Kidney epithelial cell (primary cell): ENCODE data around the gene JAM3. TPM values are rescaled to one million over a fixed set of nuclear protein-coding genes. Genes with fewer than 3 reads are reported as not detected.

Experiments used
- DNase-seq: peaks from one replicate; pipeline ENCODE4 v3.0.0-alpha.2; 2010; ENCODE audit warnings: low read depth
- H3K27me3 ChIP-seq: 2 replicates; pipeline ENCODE4 v1.6.0; 2011; ENCODE audit warnings: low read length; ENCODE audit not compliant: control insufficient read depth, insufficient read depth
- H3K36me3 ChIP-seq: 2 replicates; pipeline ENCODE4 v1.5.1; 2011; ENCODE audit warnings: low read length; ENCODE audit not compliant: control insufficient read depth, insufficient read depth
- H3K4me3 ChIP-seq: 2 replicates; pipeline ENCODE4 v1.5.1; 2011; ENCODE audit warnings: low read depth, mild to moderate bottlenecking, control low read depth, low read length
- CTCF ChIP-seq: IDR thresholded peaks from 2 replicates; pipeline ENCODE4 v1.5.1; 2011; ENCODE audit warnings: mild to moderate bottlenecking, moderate library complexity, low read length, control low read depth, inconsistent platforms; ENCODE audit not compliant: insufficient read depth, poor library complexity, severe bottlenecking
- total RNA-seq: library from RNA; depleted of rRNA; stranded (reverse); fragments of >200 nt; gene quantifications from 2 replicates; pipeline ENCODE4 v1.2.3, GENCODE V29; 2015

The JAM3 gene
- total RNA-seq, 1 donor from 2014 or later, result 28.0 TPM

DNA sequence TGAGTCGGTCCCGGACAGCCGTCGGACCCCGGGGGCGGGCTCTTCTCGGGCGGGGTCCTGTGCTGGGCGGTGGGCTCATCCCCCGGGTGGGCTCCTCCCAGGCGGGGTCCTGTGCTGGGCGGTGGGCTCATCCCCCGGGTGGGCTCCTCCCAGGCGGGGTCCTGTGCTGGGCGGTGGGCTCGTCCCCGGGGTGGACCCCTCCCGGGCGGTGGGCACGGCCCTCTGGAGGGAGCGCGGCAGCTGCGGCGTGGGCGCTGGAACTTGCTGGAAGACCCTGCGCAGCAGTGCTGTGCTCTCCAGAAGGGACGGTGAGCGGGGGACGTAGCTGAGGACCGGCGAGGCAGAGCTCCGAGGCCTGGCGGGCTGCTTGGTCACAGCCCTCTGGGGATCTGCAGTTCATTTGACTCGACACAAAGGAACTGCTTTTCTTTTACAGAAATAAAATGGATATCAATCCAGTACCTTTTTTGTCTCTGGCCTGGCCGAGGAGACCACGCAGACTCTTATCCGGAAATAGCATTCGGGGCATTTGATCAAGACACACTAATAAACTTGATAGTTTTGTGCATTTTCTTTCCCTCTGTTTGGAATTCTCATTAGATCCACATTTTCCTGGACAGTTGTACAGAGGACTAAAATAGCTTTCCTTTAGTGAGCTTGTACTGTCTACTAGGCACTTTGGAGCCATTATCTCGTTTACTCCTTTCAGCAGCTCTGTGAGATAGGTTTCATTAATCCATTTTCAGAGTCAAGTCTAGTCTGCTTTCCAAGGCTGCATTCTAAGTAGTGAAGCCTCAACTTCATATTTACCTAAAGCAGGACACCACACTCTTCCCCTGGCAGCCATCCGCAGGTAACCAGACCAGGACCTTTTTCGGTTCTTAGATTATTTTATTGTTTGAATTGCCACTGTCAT lies 812 bp downstream of the JAM3 start:
- no peak for TF ChIP-seq CTCF
- peaks cover 6% of the 10 kb centered on the region for H3K27me3 ChIP-seq
- H3K36me3 ChIP-seq, result no peaks in the 10 kb centered on the region
- DNase-seq, result no peak
- H3K4me3 ChIP-seq, result peak overlapping the region; percentile 90

DNA sequence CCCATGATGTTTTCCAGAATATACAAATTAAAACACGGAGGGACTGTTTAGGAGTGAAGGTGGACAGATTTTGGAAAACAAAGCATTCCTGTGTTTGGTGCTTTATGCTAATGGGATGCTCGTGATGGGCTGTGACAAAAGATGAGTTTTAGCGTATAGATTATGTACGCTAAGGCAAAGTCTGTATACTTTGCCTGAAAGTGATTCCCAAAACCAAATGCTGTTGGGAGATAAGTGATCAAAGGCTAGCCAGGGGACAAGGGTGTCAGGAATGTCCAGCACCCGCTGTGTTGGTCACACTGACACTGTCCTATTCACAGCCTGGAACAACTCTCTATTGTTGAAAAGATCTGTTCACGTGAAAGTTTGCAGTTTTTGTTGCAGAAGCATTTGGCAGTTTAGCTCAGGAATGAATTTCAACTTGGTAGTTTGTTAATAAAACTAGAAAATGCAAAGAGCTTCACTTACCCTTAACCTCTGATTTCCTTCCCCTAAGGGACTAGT lies 1.5 kb downstream of the JAM3 start:
- H3K4me3 ChIP-seq, result no peak overlapping the region
- TF ChIP-seq CTCF, result no peak
- peaks cover 6% of the 10 kb centered on the region for H3K27me3 ChIP-seq
- no peaks in the 10 kb centered on the region for H3K36me3 ChIP-seq
- DNase-seq, result no peak

DNA sequence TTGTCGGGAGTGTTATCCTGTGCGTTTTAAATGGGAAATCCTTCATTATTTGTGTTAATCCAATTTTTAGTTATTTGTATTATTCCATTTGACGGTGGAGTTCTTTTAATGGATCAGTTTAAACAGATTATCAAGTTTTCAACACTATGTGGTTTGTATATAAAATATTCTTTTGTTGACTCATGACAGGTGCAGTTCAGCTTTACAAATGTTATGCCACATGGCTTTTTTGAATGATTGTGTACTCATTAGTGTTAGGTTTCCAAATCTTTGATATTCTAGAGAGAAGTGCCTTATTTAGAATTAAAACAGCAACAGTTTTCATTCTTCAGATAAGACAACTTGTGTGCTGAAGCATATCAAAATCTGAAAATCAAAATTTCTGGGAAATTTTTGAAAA lies 2.4 kb downstream of the JAM3 start:
- Histone ChIP-seq H3K27me3 (peaks cover 6% of the 10 kb centered on the region), H3K4me3 (no peak overlapping the region), H3K36me3 (no peaks in the 10 kb centered on the region)
- no peak for DNase-seq
- TF ChIP-seq CTCF, result no peak

DNA sequence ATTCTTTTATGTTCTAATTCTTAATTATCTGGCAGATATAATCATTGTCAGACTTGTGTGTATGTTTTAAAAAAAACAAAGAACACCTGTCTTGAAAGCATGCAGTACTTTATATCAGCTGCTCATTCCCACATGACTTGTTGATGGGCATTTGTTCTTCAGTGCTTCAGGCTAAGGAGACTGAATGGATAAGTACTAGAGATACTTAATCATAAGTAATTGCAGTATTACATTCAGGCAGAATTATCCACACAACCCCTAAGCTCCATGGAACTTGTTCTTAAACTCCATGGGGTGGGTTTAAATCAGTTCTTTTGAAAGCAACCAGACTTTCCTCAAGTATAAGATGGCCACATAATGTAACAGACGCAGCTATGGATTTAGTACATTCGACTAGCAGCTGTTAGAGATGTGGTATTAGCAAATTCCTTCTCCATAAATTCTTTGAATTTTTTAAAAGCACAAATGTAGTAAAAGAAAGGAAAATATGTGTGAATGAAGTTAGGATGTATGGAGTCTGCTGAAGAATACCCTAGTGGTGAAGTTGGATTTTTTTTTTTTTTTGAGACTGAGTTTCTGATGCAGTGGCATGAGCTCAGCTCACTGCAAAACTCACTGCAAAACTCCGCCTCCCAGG lies 3.0 kb downstream of the JAM3 start:
- Histone ChIP-seq H3K27me3 (peaks cover 6% of the 10 kb centered on the region), H3K4me3 (no peak overlapping the region), H3K36me3 (no peaks in the 10 kb centered on the region)
- TF ChIP-seq CTCF, result no peak
- no peak for DNase-seq

DNA sequence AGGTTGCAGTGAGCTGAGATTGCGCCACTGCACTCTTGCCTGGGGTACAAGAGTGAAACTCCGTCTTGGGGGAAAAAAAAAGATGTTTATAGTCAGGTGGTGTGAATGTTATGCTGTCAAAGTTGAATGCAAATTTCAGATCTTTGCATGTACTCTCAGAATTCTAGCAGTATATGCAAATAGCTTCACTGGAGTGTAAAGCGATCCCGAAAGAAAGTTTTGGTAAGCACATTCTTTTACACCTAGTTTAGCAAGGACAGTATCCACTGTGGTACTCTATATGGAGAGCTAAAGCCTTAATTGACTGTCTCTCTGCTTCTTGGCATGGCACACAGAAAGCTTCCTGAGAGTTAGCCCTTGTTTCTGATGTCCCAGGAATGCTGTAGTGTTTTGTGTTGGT lies 4.0 kb downstream of the JAM3 start:
- no peak for TF ChIP-seq CTCF
- Histone ChIP-seq H3K36me3 (no peaks in the 10 kb centered on the region), H3K27me3 (no peaks in the 10 kb centered on the region), H3K4me3 (no peak overlapping the region)
- DNase-seq, result no peak
